ENCODE measurements around the gene NRCAM.

Gene NRCAM

DNA sequence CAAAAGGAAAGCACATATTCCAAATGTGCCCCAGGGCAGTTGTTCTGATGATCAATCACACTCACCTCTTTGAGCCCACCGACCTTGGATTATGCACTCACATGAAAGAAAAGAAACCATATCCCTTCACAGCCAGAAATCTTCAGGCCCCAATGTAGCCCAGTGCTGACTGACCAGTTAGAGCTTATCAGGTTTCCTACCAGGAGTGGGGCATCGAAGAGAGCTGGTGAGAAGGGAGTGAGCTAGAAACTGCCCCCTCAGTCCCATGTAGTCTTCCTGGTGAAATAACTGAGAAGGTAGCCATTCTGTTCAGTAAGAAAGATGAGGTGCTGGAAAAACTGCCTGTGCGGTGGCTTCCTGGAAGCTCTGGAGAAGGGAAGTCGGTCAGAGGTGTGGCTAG lies 32.2 kb downstream of the NRCAM start:
- DNase-seq (ENCODE audit: low read depth): no peak

DNA sequence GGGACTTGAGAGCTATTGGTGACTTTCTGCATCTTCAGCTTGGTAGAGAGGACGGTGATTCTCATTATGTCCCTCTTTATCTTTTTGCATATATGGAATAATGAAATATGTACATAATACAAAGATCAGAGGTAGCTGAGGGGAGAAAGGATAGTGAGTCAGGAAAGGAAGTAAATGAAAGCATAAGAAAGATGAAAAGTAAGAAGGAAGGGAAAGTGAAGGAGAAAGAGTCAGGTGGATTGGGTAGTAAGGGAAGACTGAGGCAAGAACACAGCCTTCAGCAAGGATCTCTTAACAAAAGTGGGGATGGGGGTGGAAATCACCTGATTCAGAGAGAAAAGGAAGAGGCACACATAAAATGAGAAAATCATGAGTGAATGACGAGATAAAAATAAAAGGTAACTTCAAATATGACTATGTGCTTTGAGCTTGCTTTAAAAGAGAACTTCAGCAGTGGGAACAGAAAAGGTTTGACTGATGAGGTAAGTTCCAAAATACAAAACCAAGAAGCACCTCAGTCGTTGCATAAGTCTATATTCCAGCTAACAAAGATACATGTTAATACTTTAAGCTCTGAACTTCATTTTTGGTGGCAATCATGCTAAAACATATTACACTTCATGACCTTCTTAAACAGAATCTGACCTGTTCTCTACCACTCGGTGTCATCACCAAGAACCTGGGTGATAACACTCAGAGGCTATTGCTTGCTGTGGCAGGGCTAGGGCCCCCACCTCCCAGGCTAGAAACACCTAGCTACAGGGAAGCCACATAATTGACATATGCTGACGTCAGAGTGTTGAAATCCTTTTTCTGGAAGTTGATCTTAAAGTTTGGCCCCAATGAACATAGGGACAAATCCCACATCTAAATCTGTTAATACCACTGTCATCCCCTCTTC lies 32.9 kb downstream of the NRCAM start:
- DNase-seq (ENCODE audit: low read depth): no peak

DNA sequence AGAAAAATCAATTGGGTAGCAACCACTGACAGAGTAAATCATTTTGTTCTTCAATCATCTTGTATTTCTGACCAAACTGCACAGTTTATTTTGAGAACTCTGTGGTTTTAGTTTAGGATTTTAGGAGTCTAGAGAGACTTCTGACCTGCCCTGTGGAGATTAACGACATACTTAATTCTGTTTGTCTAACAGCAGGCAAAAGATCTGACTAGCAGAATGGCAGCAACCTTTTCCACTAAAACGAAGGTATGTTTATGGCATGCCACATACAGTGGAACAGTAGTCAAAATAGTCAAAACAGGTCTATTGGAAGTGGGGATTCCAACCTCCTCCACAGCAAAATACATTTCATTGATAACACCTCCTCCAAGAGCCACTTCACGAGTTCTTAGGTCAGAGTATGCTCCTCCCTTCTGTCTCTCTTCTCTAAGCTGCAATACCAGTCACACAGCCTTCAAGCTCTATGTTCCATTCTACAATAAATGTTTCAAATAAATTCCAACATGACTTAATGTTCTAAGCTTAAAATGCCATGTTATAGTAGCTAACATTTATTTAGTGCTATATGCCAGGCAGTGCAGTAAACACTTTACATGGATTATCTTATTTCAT lies 34.4 kb downstream of the NRCAM start:
- DNase-seq (ENCODE audit: low read depth): no peak

DNA sequence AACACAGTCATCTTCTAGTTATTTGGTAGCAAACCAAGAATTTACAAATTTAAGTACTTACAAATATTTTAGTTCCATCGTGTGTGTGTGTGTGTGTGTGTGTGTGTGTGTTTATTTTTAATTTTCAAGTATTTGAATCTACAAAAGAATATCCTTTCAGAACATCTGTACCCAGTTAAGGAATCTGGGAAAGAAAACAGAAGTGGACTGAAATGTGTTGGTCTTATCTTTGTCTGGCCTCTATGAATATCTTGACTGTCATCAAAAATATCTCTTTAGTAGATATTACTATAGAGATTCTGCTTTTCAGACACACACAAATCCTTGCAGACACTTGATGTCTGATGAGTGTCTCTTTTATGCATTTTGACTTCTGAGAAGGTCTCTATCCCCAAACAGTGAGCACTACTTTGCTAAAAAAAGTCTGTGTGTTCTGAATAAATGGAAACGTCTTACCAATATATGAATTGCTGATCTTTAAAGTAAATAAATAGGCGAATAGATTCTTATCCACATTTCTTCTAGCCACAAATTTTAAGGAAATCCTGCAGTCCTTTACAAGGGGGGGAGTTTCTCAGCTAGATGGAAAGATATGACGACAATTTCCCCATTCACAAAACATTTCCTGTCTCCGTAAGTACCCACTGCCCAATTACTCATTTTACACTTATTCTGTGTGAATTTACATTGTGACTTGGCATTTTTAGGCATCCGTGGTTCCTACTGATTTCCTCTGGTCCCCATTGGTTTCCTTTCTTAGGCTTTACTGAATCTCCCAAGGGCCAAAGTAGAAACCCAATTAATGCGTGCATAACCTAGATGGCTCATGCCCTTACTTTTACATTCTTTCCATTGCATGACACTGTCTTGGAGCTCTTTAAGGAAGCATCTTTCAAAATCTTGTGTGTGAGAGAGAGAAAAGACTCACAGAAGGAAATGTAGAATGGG lies 36.0 kb downstream of the NRCAM start:
- DNase-seq (ENCODE audit: low read depth): no peak

DNA sequence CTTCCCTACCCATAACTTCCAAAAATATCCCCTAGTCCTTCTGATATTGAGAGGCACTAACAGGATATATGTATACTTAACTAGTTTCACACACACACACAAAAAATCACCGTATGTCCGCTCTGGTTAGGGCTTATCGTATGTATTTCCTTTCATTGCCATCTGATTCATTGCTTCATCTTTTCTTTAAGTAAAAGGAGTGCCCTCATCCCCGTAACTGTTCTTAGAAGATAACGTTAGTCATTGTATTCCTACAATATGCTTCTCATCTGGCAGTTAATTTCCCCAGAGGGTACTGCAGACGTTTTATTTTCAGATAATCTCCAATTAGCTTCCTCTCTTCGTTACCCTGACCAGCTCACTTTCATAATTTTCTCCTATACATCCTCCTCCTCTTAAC lies 37.3 kb downstream of the NRCAM start:
- DNase-seq (ENCODE audit: low read depth): no peak

DNA sequence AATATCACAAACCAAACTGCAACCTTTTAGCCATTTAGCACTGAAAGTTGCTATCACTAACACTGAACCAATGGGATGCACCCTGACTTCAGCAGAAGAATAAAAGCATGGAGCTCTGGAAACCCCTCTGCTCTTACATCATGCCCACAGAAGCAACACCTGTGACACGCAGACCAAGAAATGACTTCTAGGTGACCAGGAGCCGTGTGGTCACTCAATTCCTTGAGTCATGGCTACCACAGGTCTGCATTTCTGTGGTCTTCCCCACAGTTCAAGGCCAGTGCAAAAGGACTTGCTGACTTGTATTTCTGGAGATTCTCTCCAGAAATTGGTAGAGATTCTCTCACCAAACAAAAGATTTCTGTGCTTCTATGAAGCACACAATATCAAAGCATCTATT lies 38.3 kb downstream of the NRCAM start:
- no peak for DNase-seq (ENCODE audit: low read depth)

DNA sequence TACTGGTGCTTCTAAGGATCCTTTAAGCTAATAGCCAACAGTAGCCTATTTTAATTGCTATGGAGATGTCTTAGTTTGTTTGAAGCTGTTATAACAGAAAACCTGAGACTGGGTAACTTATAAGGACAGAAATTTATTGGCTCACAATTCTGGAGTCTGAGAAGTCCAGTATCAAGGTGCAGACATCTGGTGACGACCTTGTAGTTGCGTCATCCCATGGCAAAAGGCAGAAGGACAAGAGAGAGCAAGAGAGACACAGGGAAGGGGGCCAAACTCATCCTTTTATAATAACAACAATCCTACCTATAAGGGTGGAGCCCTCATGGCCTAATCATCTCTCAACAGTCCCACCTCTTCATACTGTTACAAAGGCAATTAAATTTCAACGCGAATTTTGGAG lies 39.1 kb downstream of the NRCAM start:
- no peak for DNase-seq (ENCODE audit: low read depth)

DNA sequence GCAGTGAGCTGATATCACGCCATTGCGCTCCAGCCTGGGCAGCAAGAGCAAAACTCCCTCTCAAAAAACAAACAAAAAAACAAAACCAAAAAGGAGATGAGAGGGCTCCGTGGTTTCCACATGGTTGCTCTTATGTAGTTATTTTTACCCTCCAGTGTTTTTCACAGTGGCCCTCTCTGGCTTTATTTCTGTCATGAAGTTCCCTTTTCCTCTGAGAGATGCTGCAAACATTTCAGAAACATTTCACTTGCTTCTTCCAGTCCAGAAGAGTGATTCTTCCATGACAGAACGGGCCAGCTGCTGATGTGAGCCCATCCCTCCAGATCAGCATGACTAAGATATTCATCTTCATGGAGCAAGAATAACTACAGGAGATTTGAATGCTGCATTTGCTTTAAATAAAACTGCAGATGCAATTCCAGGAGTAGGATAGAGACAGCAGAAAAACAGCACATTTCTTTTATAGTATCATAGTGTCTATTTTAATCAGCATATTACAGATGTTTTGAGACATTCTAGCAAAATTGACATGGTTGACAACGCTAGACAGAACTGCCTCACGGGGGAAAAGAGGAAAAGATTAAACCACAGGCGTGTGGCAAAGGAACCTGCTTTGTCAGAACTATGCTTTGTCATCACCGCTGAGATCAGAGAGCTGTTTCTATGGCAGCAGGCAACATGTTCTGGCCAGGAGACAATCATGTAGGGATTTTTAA lies 40.3 kb downstream of the NRCAM start:
- DNase-seq (ENCODE audit: low read depth): no peak

DNA sequence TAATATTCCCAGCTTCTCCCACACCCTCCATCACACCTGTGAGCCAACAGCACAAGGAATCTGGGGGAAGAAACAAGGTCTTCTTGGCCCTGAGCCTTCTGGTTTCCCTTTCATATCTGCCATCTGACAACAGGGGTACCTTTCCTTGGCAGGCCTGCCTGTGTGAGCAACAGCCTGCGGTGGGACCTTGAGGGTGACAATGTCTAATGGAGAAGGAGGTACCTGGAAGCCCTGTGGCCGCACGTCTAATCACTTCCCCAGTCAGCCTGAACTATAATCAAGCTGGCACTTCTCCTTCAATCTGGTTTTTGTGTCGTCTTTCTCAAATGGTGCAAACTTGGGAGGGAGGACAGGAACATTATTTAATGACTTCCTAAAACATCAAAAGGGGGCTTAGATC lies 41.2 kb downstream of the NRCAM start:
- DNase-seq (ENCODE audit: low read depth): no peak

DNA sequence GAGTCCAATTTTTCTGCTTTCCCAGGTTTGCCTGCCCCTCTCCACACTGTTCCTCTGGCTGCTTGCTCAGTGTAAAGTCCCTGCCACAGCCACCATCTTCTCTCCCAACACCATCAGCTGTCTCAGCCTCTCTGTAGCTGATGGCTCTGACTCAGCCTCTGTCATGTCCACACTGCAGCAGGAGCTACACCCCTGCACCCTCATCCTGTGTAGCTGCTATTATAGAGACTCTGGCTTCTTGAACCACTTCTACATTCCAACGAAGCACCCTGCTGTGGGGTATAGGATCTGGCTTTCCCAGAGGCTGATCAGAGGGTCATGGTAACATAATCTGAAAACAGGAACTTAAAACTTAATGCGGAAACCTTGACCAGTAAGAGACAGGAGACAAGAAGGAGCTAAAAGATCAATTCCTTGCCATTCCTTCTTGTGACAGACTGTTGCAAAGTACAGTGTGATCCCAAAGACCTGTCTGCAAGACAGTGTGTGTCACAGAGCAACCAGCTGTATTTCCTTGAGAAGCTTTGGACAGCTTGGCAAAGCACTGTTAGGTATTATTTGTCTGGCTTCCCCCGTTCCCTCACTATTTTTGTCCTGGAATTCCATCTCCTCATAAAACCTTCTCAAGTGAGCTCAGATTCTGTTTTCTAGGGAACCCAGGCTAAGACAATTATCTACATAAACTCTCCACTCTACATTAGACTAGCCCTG lies 42.3 kb downstream of the NRCAM start:
- DNase-seq (ENCODE audit: low read depth): no peak

DNA sequence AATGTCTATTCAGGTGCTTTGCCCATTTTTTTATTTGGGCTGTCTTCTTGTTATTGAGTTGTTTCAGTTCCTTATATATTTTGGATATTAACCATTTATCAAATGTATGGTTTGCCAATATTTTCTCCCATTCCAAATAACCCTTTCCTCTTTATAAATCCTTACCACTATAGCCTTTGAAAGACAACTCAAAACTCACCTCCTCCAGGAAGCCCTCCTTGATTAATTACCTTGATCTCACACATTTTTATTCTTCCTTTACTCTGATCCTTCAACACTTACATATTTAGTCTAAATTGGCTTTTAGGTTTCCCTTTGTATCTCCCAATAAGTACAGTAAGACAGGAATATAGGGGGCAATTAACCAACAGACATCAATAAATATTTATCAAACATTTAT lies 42.9 kb downstream of the NRCAM start:
- DNase-seq (ENCODE audit: low read depth): no peak

DNA sequence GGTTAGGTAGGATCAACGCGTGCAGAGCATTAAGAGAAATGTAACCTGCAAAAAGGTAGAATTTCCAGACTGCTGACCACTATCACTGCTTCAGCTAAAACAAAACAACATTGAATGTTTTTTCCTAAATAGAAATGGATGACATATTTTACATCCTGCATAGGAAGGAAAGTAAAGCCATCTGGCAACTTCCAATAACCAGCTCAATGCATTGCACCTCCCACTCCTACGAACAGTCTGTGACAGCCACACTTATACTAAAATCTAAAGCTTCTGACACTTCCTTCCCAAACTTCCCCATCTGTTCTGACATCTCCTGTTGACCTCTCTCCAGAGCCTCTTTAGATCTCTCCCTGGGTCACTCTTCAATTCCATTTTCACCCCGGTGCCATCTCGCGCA lies 47.1 kb downstream of the NRCAM start:
- DNase-seq (ENCODE audit: low read depth): no peak

DNA sequence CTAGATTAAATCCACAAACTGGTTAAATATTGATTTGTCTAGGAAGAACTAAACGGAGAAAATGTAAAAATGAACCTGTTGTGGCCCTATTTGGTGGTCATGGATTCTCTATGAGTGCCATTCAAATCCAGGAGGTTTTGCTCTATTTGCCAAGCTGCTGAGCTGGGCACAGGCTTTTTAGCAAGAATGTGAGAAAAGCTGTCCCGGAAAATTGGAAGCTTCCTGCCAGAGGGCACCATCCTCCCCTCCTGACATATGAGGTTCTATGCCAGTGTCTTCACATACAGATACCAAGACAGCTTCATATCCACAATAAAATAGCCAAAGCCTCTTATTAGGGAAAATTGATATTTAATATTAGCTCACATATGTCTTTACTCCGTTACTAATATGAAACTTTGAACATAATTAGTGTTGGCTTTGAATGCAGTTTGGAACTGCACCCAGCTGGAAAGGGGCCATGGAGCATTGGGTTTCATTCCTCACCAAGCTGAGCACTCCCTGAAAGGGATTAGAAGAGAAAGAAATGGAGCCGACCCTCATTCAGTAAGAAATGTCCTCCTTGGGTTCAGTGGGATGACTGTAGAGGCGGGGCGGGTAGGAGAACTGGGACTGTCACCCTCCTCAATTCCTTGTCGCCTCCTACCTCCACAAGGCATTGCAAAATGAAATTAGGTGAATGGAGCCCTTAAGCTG lies 47.8 kb downstream of the NRCAM start:
- no peak for DNase-seq (ENCODE audit: low read depth)

DNA sequence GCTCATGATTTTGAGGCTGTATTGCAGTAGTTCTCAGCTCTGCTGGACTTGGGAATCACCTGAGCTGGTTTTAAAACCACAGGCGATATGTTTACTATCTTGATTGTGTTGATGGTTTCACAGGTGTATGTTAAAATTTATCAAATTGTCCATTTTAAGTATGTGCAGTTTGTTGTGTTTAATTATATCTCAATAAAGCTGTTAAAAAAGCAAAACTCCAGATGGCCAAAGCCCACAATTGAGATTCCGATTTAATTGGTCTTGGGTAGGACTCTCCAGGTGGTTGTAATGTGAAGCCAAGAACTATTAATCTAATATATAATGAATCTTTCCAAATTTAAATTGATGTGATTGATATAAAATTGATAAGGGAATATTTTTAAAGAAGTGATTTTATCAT lies 48.6 kb downstream of the NRCAM start:
- no peak for DNase-seq (ENCODE audit: low read depth)

DNA sequence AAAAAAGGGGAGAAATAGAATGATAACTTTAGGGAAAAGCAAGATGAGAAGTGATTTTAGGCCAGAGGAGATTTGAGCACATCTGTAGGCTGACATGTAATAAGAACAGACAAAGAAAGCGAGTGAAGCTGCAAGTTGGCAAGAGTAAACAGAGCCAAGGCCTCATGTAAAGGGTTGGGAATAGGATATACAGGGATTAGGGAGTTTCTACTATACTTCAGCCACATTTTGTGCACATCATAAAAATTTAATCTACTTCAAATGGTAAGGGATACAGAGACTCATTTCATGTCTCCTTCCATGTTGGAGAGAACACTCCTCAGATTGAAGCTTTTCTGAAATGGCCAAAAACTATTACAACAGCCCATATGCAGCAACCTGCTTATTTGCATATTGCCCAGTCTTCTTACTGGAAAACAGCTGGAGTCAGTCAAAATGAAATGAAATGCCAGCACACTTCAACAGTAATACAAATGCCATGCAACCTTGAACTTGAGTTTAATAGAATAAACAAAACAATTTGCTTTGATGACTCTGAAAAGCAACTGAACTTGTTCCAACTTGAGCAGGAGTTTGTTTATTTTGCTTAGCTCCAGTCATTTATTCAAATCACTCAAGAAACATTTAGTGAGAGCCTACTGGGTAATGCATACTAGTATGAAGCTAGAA lies 49.9 kb downstream of the NRCAM start:
- DNase-seq (ENCODE audit: low read depth): no peak

DNA sequence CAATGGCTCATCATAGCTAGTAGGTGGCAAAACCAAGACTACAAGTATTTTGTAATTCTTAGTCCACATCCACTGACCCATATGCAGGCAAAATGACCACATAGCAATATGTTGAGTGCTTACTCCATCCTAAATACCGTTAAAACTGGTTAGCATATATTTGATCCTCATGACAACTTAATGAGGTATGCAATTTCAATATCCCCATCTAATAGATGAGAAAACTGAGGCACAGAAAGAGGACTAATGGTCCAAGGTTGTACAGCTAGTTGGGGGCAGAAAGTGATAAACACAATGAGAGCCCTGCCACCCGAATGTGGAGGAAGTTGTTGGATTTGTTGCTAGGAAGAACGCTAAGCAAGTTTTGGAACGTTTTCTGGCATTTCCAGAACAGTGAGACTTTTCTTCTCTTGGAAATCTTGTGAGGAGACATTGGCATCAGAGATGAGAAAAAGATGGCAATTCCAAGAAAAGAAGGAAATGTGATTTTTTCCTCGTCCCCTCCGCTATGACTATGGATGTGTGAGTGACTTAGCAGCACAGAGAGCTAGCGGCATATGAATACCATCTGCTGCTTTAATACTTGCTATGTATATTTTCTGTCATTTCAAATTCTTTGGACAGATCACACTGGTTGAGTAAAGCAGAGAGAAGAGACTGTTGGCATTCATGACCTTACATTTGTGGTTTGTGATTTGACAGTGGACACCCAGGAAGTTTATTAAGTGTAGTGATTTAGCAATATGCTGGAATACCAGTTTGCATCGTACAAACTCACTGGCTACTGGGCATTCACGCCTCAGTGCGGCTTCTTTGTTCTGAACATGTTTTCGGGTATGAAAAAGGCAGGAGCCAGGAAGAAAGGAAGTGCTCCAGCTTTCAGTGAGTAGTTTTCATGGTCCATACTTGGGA lies 51.5 kb downstream of the NRCAM start:
- DNase-seq (ENCODE audit: low read depth): no peak

DNA sequence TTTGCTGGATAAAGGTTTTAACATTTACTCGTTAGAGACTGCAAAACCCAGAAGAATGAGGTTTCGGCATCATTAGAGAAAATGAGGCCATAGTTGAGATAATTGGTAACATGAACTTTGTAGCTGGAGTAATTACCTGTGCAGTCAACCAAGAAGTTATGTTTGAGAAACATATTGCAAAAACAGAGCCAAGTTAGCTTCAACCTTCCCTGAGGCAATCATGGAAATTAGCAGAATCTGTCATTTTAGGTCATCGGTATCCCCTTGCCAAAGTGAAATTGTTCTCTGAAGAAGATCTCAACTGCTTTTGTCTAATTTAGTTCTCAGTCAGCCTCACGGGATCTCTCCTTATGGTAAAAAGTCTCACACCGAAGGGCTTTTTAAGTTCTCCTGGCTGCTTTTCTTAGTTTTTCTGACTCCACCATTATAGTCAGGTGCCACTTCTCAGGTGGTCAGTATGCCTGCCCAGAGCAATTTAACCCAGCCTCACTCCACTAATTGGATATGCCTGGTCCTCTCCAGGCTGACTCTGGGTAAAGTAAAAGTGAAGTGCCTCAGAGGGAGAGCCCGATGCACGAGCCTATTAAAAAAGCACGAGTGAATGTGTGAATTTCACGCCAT lies 52.5 kb downstream of the NRCAM start:
- DNase-seq (ENCODE audit: low read depth): no peak

DNA sequence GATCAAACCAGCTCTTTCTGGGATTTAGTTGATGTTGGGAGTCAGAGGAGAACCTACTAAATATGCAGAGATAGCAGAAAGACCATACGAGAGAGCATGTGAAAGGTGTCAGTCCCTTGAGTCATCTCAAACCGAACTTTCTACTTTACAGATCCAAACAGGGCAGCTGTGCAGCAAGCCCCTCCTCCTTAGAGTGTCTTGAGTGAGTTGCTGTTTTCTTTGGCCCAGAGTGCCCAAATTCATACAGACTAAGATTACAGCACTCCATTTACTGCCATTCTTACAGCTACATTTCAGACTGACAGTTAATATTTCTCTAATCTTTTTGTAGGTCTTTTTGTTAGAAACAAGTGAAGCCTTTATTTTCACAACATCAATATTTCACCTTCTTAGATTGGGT lies 53.4 kb downstream of the NRCAM start:
- no peak for DNase-seq (ENCODE audit: low read depth)

DNA sequence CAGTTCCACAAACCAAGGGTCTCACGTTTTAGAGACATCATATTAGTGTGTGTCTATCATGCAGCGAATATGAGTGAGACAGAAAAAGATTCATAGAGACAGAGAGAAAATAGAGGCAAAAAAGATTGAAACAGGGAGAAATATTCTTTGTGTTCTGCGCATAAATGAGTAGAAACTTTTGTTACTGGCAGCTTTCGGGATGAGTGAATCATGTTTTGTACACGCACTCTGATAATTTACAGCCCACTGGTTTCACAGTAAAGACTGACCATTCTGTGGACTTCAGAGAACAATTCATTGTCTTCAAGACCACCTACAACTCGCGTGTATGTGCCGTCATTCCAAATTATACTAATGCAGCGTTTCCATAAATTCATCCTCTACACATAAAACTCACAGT lies 60.2 kb downstream of the NRCAM start:
- DNase-seq (ENCODE audit: low read depth): no peak

Data from T-helper 22 cell (primary cell).